ENCODE results near the gene RAP2C.
"Not testable (repeated sequence)": the region's sequence is repeated elsewhere in the genome, so short reads cannot be mapped to it uniquely, and the experiment has no call there.

Gene RAP2C

GRCh38 chrX:132193872-132194574 is 25.2 kb downstream of the RAP2C start:
- DNase-seq = no peak

GRCh38 chrX:132191938-132192337 is 27.3 kb downstream of the RAP2C start:
- DNase-seq = no peak

GRCh38 chrX:132188175-132188574 is 31.1 kb downstream of the RAP2C start:
- DNase-seq = no peak

- no peak for DNase-seq
These were observed 31.8 kb downstream of the RAP2C start for GRCh38 chrX:132187451-132187850.

GRCh38 chrX:132184871-132185270 is 34.4 kb downstream of the RAP2C start:
- no peak for DNase-seq

GRCh38 chrX:132181364-132181763 is 37.9 kb downstream of the RAP2C start:
- no peak for DNase-seq

- no peak for DNase-seq
These were observed 38.3 kb downstream of the RAP2C start for GRCh38 chrX:132180929-132181328.

GRCh38 chrX:132173647-132174046 is 45.6 kb downstream of the RAP2C start:
- DNase-seq = no peak

- no peak for DNase-seq
These were observed 47.4 kb downstream of the RAP2C start for GRCh38 chrX:132171881-132172280.

GRCh38 chrX:132171478-132171877 is 47.8 kb downstream of the RAP2C start:
- DNase-seq = no peak

GRCh38 chrX:132169554-132169953 is 49.7 kb downstream of the RAP2C start:
- DNase-seq = no peak

GRCh38 chrX:132165651-132166050 is 53.6 kb downstream of the RAP2C start:
- DNase-seq = no peak

- DNase-seq = no peak
These were observed 54.2 kb downstream of the RAP2C start for GRCh38 chrX:132165005-132165404.

- DNase-seq = not testable (repeated sequence)
These were observed 56.2 kb downstream of the RAP2C start for GRCh38 chrX:132163094-132163493.

- no peak for DNase-seq
These were observed 66.1 kb downstream of the RAP2C start for GRCh38 chrX:132153166-132153565.

Measured in activated CD4-positive, alpha-beta T cell treated with anti-CD3 and anti-CD28 coated beads for 48 hours (primary cell).